ENCODE results near the gene SPZ1. TPM values are rescaled to one million over a fixed set of nuclear protein-coding genes. Genes with fewer than 3 reads are reported as not detected.
"Not testable (repeated sequence)": the region's sequence is repeated elsewhere in the genome, so short reads cannot be mapped to it uniquely, and the experiment has no call there.

The SPZ1 gene
- total RNA-seq, 1 experiment from 2014 or later, result not detected

DNA sequence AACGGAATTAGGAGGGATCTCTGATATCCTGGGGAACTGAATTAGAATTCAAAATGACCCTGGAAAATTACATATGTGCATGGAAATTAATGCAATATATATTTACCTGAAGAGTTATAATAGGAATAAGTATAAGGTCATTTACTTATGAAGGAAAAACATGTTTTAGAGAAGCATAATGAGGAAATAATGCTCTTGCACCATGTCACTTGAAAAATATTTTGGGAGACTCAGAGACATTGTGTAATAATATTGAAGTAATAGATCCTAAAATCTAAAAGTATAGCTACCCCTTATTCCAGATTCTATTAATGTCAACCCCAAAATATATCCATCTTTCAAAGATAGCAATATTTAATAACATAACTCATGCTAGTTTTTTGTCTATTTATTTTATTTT lies 28.4 kb downstream of the SPZ1 start:
- CTCF ChIA-PET, result no interaction called here
- intact Hi-C loops (cut with micrococcal nuclease; ENCODE audit: unreplicated experiment), result no loop called here
- H3K27me3 Mint-ChIP-seq (ENCODE audit: unreplicated experiment), result no peaks in the 10 kb centered on the region
- no TSS peak for BruUV-seq (replicated peaks)
- TF ChIP-seq, protein P1, sequence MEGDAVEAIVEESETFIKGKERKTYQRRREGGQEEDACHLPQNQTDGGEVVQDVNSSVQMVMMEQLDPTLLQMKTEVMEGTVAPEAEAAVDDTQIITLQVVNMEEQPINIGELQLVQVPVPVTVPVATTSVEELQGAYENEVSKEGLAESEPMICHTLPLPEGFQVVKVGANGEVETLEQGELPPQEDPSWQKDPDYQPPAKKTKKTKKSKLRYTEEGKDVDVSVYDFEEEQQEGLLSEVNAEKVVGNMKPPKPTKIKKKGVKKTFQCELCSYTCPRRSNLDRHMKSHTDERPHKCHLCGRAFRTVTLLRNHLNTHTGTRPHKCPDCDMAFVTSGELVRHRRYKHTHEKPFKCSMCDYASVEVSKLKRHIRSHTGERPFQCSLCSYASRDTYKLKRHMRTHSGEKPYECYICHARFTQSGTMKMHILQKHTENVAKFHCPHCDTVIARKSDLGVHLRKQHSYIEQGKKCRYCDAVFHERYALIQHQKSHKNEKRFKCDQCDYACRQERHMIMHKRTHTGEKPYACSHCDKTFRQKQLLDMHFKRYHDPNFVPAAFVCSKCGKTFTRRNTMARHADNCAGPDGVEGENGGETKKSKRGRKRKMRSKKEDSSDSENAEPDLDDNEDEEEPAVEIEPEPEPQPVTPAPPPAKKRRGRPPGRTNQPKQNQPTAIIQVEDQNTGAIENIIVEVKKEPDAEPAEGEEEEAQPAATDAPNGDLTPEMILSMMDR (IDR thresholded peaks at IDR 0.05; ENCODE audit: unreplicated experiment), result no peak
- no peak overlapping the region for H3K4me3 Mint-ChIP-seq (ENCODE audit: low read depth, unreplicated experiment)
- DNase-seq, result no peak
- H3K27ac Mint-ChIP-seq (ENCODE audit: unreplicated experiment), result no peak overlapping the region
- no peaks in the 10 kb centered on the region for H3K36me3 Mint-ChIP-seq (ENCODE audit: insufficient read depth, unreplicated experiment)
- no peaks in the 10 kb centered on the region for H3K4me1 Mint-ChIP-seq (ENCODE audit: low read depth, unreplicated experiment)
- H3K9me3 Mint-ChIP-seq (ENCODE audit: low read depth, unreplicated experiment), result no peaks in the 10 kb centered on the region

DNA sequence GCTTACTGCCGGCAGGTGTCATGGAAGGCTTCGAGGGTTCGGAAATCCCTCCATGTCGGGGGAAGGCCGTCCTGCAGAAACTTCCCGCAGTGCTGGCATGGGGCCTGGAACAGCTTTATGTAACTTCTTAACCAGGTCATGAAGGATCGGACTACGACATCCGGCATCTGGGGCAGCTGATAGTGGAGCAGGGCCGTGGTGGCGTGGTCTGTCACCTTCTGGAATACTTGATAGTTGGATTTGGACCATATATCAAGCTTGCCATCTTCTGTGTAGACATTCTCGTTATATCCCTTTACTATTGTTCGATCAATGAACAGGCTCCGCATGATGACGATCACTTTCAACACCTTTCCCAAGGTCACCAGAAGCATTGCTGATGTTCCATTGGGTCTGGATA lies 31.2 kb downstream of the SPZ1 start:
- CTCF ChIA-PET; H3K4me3 Mint-ChIP-seq (ENCODE audit: low read depth, unreplicated experiment); H3K9me3 Mint-ChIP-seq (ENCODE audit: low read depth, unreplicated experiment); DNase-seq; H3K27ac Mint-ChIP-seq (ENCODE audit: unreplicated experiment); H3K36me3 Mint-ChIP-seq (ENCODE audit: insufficient read depth, unreplicated experiment); H3K4me1 Mint-ChIP-seq (ENCODE audit: low read depth, unreplicated experiment); BruUV-seq (replicated peaks); intact Hi-C loops (cut with micrococcal nuclease; ENCODE audit: unreplicated experiment); H3K27me3 Mint-ChIP-seq (ENCODE audit: unreplicated experiment): not testable (repeated sequence)

DNA sequence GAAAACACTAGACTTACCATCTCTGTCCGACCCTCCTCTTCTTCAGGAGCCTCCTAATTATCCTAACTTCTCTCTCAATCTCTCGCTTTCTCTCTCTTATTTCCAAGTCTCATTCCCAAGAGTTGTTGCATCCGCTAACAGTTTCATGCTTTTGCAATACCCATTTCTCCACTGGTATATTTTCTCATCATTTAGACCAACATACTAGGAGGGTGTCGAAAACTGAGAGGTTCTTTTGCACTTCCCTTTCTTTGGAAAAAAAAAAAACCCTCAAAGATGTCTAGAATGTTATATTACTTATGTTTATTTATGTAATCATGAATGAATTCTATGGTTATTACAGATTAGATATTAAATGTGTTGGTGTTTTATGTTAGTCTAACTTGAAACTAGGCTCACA lies 35.9 kb downstream of the SPZ1 start:
- no peak for DNase-seq
- CTCF ChIA-PET, result no interaction called here
- intact Hi-C loops (cut with micrococcal nuclease; ENCODE audit: unreplicated experiment), result no loop called here
- no peaks in the 10 kb centered on the region for H3K9me3 Mint-ChIP-seq (ENCODE audit: low read depth, unreplicated experiment)
- TF ChIP-seq, protein P1 (IDR thresholded peaks at IDR 0.05; ENCODE audit: unreplicated experiment), result no peak
- no TSS peak for BruUV-seq (replicated peaks)
- H3K36me3 Mint-ChIP-seq (ENCODE audit: insufficient read depth, unreplicated experiment), result no peaks in the 10 kb centered on the region
- no peaks in the 10 kb centered on the region for H3K4me1 Mint-ChIP-seq (ENCODE audit: low read depth, unreplicated experiment)
- no peak overlapping the region for H3K4me3 Mint-ChIP-seq (ENCODE audit: low read depth, unreplicated experiment)
- H3K27me3 Mint-ChIP-seq (ENCODE audit: unreplicated experiment), result no peaks in the 10 kb centered on the region
- no peak overlapping the region for H3K27ac Mint-ChIP-seq (ENCODE audit: unreplicated experiment)

DNA sequence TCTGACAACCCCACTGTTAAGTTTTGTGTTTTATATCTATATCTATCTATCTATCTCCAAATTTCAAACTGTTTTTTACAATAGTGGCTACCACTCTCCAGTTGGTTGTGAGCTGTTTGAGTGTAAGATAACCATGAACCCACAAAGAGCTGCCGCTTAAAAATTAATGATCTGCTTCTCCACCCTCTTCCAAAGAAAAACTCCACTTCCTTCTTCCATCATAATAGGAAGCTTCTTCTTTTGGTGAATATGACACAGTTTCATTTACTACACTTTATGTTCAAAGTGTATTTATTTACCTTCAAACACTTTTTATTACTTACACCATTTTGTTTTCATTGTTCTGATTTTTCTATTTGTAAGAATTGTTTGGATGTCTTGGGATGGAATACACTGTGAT lies 37.9 kb downstream of the SPZ1 start:
- CTCF ChIA-PET, result interaction anchor here (1.5 kb wide), 1 partner anchor 12 kb away, joined by 3 read pairs; no protein-coding TSS in a partner anchor
- TF ChIP-seq, protein P1 (IDR thresholded peaks at IDR 0.05; ENCODE audit: unreplicated experiment), result no peak
- Mint-ChIP-seq H3K4me3 (ENCODE audit: low read depth, unreplicated experiment) (no peak overlapping the region), H3K9me3 (ENCODE audit: low read depth, unreplicated experiment) (no peaks in the 10 kb centered on the region), H3K27me3 (ENCODE audit: unreplicated experiment) (no peaks in the 10 kb centered on the region), H3K36me3 (ENCODE audit: insufficient read depth, unreplicated experiment) (no peaks in the 10 kb centered on the region), H3K4me1 (ENCODE audit: low read depth, unreplicated experiment) (no peaks in the 10 kb centered on the region), H3K27ac (ENCODE audit: unreplicated experiment) (no peak overlapping the region)
- no peak for DNase-seq
- no TSS peak for BruUV-seq (replicated peaks)
- intact Hi-C loops (cut with micrococcal nuclease; ENCODE audit: unreplicated experiment), result no loop called here

DNA sequence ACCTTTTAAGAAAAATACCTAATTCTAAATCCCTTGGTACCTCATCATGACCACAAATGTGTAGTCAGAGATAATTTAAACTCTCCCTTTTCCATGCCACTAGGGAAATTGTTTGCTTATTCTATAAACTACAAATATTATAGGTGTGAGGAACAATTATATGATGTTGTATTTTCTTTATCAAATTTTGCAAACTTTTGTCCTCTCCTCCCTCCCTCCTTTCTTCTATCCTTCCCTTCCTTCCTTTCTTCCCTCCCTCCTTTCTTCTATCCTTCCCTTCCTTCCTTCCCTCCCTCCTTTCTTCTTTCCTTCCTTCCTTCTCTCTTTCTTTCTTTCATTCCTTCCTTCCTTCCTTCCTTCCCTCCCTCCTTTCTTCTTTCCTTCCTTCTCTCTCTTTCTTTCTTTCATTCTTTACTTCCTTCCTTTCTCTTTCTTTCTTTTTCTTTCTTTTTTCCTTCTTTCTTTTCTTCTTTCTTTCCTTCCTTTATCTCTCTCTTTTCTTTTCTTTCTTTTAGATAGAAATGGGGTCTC lies 41.2 kb downstream of the SPZ1 start:
- CTCF ChIA-PET, result no interaction called here
- BruUV-seq (replicated peaks), result no TSS peak
- H3K4me1 Mint-ChIP-seq (ENCODE audit: low read depth, unreplicated experiment), result no peaks in the 10 kb centered on the region
- intact Hi-C loops (cut with micrococcal nuclease; ENCODE audit: unreplicated experiment), result no loop called here
- no peaks in the 10 kb centered on the region for H3K9me3 Mint-ChIP-seq (ENCODE audit: low read depth, unreplicated experiment)
- TF ChIP-seq, protein P1 (IDR thresholded peaks at IDR 0.05; ENCODE audit: unreplicated experiment), result no peak
- DNase-seq, result no peak
- no peak overlapping the region for H3K4me3 Mint-ChIP-seq (ENCODE audit: low read depth, unreplicated experiment)
- H3K36me3 Mint-ChIP-seq (ENCODE audit: insufficient read depth, unreplicated experiment), result no peaks in the 10 kb centered on the region
- no peak overlapping the region for H3K27ac Mint-ChIP-seq (ENCODE audit: unreplicated experiment)
- H3K27me3 Mint-ChIP-seq (ENCODE audit: unreplicated experiment), result no peaks in the 10 kb centered on the region

All from Calu3 (cell line).